Effector memory CD4-positive, alpha-beta T cell (primary cell): ENCODE data around the gene KCNJ5.

Experiments used
- DNase-seq, 3 donors: peaks; one replicate each; pipeline ENCODE4 v3.0.0-alpha.2; 2020
- H3K27ac ChIP-seq: 2 replicates; pipeline ENCODE4 v1.7.0; 2013; ENCODE audit warnings: mild to moderate bottlenecking, low read length, moderate library complexity; ENCODE audit not compliant: insufficient read depth, poor library complexity, severe bottlenecking
- H3K27me3 ChIP-seq: replicated peaks from 2 replicates; pipeline ENCODE4 v1.7.0; 2013; ENCODE audit warnings: mild to moderate bottlenecking, low read length; ENCODE audit not compliant: insufficient read depth, control insufficient read depth, poor library complexity, severe bottlenecking
- H3K36me3 ChIP-seq: 2 replicates; pipeline ENCODE4 v1.7.0; 2013; ENCODE audit warnings: mild to moderate bottlenecking, low read length, moderate library complexity; ENCODE audit not compliant: control insufficient read depth, insufficient read depth
- H3K4me1 ChIP-seq: 2 replicates; pipeline ENCODE4 v1.7.0; 2013; ENCODE audit warnings: low read length, mild to moderate bottlenecking; ENCODE audit not compliant: control insufficient read depth, insufficient read depth, poor library complexity, severe bottlenecking
- H3K4me3 ChIP-seq: 2 replicates; pipeline ENCODE4 v1.7.0; 2013; ENCODE audit warnings: low read length, low read depth, mild to moderate bottlenecking; ENCODE audit not compliant: insufficient read depth, poor library complexity, severe bottlenecking
- H3K9me3 ChIP-seq: 2 replicates; pipeline ENCODE4 v1.7.0; 2013; ENCODE audit warnings: mild to moderate bottlenecking, low read length, moderate library complexity; ENCODE audit not compliant: control insufficient read depth
- total RNA-seq, 3 donors: gene quantifications; one replicate each; lab custom pipeline; 2026; lab: John Stamatoyannopoulos, UW

KCNJ5 gene
- 0 reads per million in 3 donors for total RNA-seq

DNA sequence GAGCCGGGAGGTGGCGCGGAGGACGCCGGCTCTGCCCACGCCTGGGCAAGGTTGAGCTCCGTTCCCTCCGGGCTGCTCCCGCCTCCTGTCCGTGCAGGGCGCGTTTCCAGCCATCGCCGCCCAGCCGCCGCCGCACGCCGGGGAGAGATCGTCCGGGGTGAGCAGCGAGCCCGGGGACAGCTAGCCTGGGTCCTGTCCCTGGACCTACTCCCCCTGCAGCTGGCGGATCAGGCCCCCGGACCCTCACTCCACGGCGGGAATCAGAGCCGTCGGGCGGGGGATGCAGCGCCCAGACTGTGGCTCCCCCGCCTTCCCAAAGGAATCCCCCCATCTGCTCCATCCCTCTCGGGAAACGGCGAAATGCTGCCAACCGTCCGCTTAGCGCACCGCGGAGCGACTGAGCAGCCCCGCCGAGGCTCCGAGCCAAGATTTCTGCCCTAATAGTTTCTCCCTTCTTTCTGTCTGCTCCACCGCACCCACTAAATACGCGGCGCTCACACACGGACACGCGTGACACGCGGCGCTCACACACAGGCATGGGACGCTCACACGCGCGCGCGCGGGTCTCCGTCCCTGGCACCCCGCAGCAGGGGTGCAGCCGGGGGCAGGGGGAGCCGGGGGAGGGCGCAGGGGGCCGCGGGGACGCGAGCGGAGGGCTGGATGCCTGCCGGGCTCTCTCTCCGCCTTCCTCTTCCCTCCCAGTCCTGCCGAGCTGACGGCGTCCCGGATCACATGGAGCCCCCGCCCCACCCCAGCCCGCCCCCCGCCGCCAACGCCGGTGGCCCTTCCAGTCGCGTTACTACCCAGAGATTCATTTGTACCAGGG is at the start of gene KCNJ5:
KCNJ5 (plus strand) TSS at position 814 of the 826 bp plus-strand sequence. CDS start 19,918 bp downstream, outside the sequence.
- Histone ChIP-seq H3K4me1 (peaks cover 7% of the 10 kb centered on the region), H3K27ac (no peak within 1 kb of the TSS), H3K9me3 (no peaks in the 10 kb centered on the region), H3K4me3 (peak within 1 kb of the TSS; percentile 47), H3K27me3 (peaks cover 17% of the 10 kb centered on the region), H3K36me3 (no peaks in the 10 kb centered on the region)
- no peak for DNase-seq

GRCh38 chr11:128841461-128842072 is 49.6 kb upstream of the KCNJ5 start:
- peaks cover 71% of the 10 kb centered on the region for H3K4me1 ChIP-seq
- H3K4me3 ChIP-seq: no peak overlapping the region
- no peaks in the 10 kb centered on the region for H3K9me3 ChIP-seq
- no peaks in the 10 kb centered on the region for H3K27me3 ChIP-seq
- no peak for DNase-seq
- H3K27ac ChIP-seq: peak overlapping the region; percentile 32
- no peaks in the 10 kb centered on the region for H3K36me3 ChIP-seq

- Histone ChIP-seq H3K9me3 (no peaks in the 10 kb centered on the region), H3K4me1 (peaks cover 63% of the 10 kb centered on the region), H3K27ac (no peak overlapping the region), H3K27me3 (no peaks in the 10 kb centered on the region), H3K4me3 (no peak overlapping the region), H3K36me3 (no peaks in the 10 kb centered on the region)
- no peak for DNase-seq
Measured at GRCh38 chr11:128843198-128843785, 47.9 kb upstream of the KCNJ5 start.

DNA sequence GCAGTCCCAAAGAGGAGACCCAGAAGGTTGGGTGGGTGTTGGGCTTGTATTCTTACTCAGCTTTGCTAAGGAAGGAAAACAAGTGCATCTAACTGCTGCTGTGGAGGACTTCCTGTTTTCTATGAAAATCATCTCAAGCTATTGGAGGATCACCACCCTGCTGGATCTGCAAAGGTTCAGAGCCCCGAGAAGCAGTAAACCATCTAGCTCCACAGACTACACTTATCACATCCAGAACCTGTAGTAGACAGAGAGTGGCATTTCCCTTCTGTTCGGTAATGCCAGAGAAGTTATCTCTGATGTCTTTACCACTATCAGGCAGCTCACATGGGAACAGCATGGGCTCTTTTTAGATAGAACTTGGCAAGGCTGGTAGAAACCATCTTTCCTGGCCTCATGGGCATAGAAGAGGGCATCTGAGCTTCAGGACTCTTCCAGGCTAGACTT is 45.8 kb upstream of the KCNJ5 start:
- H3K27me3 ChIP-seq: no peaks in the 10 kb centered on the region
- no peak for DNase-seq
- H3K4me1 ChIP-seq: peaks cover 60% of the 10 kb centered on the region
- H3K36me3 ChIP-seq: no peaks in the 10 kb centered on the region
- no peak overlapping the region for H3K27ac ChIP-seq
- H3K9me3 ChIP-seq: no peaks in the 10 kb centered on the region
- no peak overlapping the region for H3K4me3 ChIP-seq

DNA sequence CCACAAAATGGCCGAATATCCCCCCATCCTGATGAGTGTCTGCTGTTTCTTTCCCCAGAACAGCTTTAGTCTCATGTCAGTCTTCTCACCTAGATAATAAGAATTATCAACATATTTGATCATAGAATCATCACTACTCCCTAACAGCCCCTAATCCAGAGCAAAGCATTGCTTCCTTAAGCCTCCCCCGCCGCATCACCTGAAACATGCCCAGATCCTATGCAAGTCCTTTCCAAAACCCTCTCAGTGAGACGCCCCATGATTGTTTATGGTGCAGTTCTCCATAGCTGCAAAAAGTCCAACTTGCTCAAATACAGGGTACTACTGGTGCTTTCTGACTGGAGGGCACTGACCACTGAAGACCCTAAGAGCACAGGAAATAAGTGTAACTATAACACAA is 44.2 kb upstream of the KCNJ5 start:
- H3K4me3 ChIP-seq: no peak overlapping the region
- DNase-seq: no peak
- no peaks in the 10 kb centered on the region for H3K36me3 ChIP-seq
- H3K9me3 ChIP-seq: no peaks in the 10 kb centered on the region
- no peak overlapping the region for H3K27ac ChIP-seq
- peaks cover 45% of the 10 kb centered on the region for H3K4me1 ChIP-seq
- no peaks in the 10 kb centered on the region for H3K27me3 ChIP-seq

DNA sequence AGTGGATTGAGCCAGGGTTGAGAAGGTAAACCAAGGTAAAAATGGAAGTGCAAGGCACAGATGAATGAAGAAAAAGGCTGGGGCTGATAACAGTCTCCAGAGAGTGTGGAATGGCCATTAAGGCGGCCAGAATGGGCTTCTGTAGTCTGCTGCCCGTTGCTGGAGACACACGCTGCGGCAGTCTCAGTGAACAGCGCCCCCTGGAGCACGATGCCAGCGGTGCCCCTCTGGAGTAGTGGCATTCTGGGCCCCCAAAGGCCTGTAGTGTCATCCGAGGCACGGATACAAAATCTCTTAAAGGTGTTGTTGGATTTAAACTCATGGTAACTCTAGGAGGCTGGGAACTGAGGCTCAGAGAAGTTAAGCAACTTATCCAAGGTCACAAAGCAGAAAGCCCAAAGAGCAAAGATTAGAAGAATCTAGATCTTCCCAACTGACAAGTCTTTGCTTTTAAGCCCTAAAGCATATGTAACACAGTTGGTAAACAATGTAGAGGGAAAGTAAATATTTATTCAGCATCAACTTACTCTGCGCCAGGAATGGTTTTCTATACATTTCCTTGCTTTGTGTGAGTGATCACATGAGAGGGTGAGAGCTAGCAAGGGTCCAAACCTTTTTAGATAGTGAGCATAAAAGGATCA is 42.2 kb upstream of the KCNJ5 start:
- Histone ChIP-seq H3K27me3 (no peaks in the 10 kb centered on the region), H3K27ac (no peak overlapping the region)
- DNase-seq: peak; percentile 27 to 57 (median 31)

GRCh38 chr11:128852327-128853023 is 38.7 kb upstream of the KCNJ5 start:
- Histone ChIP-seq H3K4me3 (no peak overlapping the region), H3K4me1 (peaks cover 6% of the 10 kb centered on the region), H3K9me3 (no peaks in the 10 kb centered on the region), H3K36me3 (no peaks in the 10 kb centered on the region), H3K27ac (no peak overlapping the region), H3K27me3 (no peaks in the 10 kb centered on the region)
- DNase-seq: no peak

More for the DNA sequence above, 42.2 kb upstream of the KCNJ5 start:
- Histone ChIP-seq H3K4me3 (no peak overlapping the region), H3K4me1 (peaks cover 33% of the 10 kb centered on the region), H3K9me3 (no peaks in the 10 kb centered on the region), H3K36me3 (no peaks in the 10 kb centered on the region)

GRCh38 chr11:128853559-128853958 is 37.6 kb upstream of the KCNJ5 start:
- H3K27ac ChIP-seq: no peak overlapping the region
- DNase-seq: no peak
- no peaks in the 10 kb centered on the region for H3K36me3 ChIP-seq
- H3K4me3 ChIP-seq: no peak overlapping the region
- peaks cover 4% of the 10 kb centered on the region for H3K4me1 ChIP-seq
- H3K27me3 ChIP-seq: no peaks in the 10 kb centered on the region
- H3K9me3 ChIP-seq: no peaks in the 10 kb centered on the region

DNA sequence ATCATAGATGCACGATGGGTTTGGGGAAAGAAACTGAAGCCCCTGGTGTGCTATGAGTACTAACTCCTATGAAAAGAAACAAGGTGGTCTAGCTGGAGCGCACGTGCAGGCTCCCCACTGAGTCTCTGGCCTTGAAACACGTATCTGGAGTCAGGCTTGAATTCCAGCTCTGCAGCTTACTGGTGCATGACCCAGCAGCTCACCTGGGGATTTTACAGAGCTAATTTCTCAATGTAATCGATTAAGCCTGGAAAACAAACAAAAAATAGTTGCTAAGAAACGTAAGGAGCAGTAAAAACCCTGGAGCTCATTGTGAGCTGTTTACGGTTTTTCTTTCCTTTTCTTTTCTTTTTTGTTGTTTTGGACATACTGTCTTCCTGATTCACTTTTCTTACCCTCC is 36.3 kb upstream of the KCNJ5 start:
- no peak for DNase-seq
- Histone ChIP-seq H3K4me3 (no peak overlapping the region), H3K9me3 (no peaks in the 10 kb centered on the region), H3K36me3 (no peaks in the 10 kb centered on the region), H3K27ac (no peak overlapping the region), H3K27me3 (no peaks in the 10 kb centered on the region), H3K4me1 (peaks cover 4% of the 10 kb centered on the region)
